Stimulated activated naive CD4-positive, alpha-beta T cell (primary cell): ENCODE data around the gene TREML2.
"Not testable (repeated sequence)": the region's sequence is repeated elsewhere in the genome, so short reads cannot be mapped to it uniquely, and the experiment has no call there.

Source experiments
- DNase-seq, 6 experiments: peaks; one replicate each; lab custom pipeline; 2025; lab: John Stamatoyannopoulos, UW

The TREML2 gene

DNA sequence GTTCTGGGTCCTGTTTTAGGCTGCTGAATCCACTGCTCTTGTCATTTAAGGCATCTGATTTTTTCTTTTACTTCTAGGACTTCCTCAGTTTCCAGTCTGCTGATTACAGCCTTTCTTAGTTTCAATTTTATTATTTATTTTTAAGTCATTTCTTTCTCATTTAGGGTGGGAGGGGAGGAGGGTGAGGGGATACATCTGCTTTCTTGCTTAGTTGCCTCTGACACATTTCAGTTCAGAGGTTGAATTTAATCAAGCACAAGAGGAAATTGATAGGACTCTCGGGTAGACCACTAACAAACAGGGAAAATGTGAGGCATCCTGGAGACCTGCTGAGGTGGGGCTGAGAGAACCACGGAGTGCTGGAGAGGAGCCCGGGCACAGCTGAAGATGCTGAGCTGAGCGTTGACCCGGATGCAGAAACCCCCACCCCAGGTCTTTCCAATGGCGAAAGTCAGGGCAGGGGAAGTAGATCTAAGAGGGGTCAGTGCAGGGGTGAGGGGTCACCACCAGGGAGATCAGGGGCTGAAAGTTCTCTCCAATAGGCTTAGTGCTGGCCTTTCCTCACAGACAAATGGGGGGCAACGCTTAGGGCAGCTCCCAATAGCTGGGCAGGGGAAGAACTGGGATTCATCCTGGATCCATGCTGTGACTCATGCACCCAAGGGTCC is 7.6 kb upstream of the TREML2 start:
- no peak for DNase-seq

DNA sequence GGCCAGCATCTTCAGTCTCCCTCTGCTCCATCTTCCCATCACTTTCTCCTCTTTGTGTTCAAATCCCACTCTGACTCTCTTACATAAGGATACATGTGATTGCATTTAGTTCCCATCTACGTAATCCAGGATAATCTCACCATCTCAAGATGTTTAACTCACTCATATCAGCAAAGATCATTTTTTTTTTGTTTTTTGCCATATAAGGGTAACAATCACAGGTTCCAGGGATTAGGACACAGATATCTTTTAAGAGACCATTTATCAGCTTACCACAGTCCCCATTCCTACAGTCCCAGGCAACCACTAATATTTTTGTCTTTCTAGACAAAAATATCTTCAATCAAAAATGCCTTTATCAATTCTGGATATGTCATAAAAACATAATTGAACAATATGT is 3.2 kb upstream of the TREML2 start:
- DNase-seq = no peak

DNA sequence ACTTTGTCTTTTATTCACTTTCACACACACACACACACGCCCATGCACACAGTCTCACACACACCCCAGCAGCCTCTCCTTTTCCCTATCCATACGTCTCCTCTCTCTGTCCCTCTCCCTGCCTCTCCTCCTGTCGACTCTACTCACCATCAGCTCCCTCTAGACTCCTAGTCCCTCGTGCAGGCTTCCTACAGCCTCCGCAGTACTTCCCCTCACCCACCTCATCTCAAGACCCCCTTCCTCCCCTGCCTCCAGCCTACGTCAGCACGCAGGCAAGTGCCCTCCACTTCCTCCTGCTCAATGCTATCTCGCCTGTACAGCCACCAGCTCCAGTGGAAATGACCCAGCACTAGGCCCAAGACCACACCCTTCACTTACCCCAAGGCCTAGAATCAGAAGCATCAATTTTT is 820 bp upstream of the TREML2 start:
- no peak for DNase-seq

DNA sequence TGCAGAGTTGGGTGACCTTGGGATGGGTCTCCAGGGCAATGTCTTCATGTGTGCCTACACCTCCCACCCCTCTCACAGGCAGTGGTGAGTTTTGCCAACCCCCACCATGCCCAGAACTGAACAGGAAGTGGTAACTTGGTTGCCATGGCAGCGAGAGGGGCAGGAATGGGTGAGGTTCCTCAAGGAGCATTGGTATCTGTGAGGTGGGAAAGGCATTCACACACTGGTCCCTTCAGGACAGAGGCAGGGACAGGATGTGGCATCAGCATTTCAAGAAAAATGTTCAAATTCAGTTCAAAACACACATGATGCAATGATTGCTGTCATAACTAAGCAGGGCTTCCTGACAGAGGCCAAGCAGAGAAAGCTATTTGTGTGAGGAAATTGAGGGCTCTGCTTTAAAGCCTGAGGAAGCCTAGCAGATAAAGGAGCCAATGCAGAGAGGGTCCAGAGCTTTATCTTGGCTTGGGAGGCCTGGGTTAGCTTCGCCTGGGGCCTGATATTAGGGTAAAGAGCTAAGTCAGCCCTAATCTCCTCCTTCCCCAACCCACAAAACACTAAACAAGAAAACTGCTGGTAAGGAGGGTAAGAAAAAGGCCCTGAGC is 551 bp downstream of the TREML2 start:
- DNase-seq = peak; percentile 27 to 85 (median 70)

DNA sequence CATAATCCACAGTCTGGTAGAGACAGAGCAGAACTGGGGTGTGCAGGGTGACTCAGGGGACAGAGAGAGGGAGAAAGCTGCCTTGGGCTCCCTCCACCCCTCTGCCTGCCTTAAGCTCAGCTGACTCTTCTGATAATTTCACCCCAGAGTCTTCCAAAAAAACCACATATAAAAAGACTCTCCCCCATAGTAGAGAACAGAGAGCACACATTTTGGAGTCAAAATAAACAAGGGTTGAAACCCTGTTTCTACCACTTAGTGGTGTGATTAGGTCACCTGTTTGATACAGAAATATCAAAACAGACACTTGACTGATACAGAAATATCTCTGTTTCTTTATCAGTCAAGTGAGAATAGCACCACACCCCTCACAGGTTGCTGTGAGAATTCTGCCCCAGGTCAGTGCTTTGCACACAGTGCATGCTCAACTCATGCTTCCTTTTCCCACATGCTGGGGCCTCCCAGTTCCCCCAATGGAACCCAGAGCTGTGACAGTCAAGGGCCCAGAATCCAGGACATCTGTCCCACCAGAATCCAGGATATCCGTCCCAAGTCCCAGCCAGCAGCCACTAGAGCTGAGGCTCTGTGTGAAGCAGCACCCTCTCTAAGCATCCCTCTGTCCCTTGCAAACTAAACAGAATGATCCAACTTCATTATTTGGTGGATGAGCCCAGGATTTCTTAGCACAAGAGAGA is 1.2 kb downstream of the TREML2 start:
- peak in 2 of 6 experiments; percentile 40 to 55 for DNase-seq

DNA sequence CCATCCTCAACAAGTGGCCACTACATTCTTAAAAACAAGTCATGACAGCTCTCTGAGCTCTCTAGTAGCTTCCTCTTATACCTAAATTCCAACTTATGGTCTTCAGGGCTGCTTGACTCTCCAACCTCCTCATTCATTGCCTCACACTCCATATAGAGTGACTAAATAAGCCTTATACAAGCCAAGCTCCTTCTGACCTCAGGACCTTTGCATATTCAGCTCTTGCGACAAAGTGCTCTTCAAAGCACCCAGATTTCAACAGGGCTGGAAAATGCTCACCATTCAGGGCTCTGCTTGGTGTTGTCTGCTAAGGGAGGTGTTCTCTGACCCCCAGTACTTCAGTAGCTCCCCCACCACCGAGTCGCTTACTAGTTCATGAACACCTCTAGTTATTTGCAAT is 3.7 kb downstream of the TREML2 start:
- DNase-seq = no peak

DNA sequence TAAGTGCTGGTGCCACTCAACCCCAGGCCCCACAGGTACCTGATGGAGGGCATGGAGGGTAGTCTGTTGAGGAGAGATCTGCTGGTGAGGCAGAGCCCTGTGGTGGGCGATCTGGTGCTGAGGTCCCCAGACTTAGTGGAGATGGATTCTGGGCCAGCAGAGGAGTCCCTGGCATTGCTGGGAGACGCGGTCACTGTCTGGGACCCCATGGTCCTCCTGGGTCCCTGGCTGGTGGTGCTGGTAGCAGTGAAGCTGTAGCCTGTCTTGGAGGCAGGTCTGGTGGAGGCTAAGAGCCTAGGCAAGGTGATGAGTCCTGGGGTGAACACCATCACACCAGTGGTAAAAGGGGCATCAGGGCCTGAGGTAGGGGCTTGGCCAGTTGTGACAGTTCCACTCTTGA is 6.6 kb downstream of the TREML2 start:
- DNase-seq = no peak

DNA sequence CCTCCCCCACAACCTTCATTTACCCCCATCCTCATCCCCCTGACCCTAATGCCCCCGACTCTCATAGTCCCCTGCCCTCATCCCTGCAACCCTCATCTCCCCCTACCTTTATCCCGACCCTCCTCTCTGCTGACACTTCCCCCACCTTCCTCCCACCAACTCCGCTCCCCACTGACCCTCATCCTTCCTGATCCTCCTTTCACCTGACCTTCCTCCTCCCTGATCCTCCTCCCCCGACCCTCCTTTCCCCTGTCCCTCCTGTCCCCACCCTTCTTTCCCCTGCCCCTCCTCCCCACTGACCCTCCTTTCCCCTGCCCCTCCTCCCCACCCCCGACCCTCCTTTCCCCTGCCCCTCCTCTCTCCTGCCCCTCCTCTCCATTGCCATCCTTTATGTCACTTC is 7.1 kb downstream of the TREML2 start:
- no peak for DNase-seq

DNA sequence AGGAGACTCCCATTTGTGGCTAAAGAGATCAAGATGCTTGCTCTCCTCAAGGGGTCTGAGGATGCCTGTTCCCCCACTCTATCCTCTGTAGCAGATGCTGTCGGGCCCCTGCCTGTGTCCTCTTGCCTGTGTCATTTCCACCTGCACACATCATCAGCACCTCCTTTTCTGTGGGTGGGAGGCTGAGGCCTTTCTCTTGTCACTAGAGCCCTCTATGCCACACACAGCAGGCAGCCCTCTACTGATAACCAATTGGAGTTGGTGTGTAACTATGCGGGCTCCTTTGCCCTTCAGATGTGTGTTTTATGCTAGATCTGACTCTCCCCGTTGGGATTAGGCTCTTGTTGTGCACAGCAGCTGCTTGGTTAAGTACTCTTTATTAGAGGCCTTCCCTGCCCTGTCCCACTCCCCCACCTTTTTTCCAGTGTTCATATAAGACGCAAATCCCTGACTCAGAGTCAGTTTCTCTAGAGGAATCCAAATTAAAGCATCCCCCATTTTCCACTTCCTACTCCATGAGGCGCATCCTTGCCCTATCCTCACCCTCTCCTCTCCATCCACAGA is 7.7 kb downstream of the TREML2 start:
- DNase-seq = no peak

DNA sequence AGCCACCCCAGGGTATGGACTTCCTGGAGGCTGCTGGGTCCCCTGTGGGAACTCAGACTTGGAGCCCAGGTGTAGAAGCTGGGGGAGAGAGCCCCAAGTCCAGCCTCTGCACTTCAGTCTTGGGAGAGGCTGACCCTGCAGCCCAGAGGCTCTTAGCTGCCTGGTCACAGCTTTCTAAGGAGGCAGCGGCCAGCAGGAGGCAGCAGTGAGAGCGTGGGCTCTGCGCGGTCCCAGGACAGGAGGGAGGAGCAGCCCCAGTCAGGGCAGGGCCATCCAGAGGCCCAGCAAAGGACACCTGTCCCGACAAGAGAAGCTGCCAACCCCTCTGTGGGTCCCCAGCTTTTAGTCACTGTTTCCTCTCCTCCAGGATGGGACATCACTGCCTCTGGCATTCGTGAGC is 9.4 kb downstream of the TREML2 start:
- DNase-seq = peak in 2 of 6 experiments; percentile 6 to 10

DNA sequence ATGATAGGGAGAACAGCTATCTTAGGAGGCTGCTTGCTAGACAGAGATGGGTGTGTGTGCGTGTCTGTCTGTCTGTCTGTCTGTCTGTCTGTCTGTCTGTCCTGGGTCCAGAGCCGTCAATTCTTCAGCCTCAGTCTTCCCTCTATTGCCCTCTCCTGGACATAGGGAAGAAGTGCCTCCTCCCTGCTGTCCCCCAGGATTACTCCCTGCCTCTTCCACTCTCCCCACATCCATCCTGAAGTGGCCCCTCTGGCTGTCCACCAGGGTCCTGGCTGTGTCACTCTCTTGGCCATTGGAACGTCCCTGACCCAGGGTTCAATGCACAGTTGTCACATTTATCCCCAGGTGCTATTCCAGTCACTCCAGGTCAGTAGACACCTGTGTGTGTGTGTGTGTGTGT is 10.2 kb downstream of the TREML2 start:
- DNase-seq = no peak

DNA sequence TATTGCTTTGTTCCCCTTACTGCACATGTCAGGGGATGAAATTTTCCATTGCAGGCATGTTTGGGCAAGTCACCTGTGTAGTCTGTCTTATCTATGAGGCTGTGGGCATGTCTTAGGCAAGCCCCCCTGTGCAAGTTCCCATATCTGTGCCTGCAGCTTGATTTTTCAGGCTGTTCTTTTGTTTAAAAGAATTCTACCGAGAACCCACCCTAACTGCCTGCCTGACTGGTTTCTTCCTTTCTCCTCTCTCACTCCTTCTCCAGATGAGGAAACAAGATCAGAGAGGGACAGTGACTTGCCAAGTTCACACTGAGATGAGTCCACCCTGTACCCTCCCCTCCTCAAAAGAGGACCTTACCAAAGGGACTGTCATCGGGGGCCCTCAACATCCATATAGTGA is 11.0 kb downstream of the TREML2 start:
- no peak for DNase-seq

DNA sequence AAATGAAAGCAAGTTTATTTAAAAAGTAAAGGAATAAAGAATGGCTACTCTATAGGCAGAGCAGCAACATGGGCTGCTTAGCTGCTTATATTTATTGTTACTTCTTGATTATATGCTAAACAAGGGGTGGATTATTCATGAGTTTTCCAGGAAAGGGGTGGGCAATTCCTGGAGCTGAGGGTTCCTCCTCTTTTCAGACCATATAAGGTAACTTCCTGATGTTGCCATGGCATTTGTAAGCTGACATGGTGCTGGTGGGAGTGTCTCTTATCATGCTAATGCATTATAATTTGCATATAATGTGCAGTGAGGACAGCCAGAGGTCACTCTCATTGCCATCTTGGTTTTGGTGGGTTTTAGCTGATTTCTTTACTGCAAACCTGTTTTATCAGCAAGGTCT is 11.9 kb downstream of the TREML2 start:
- DNase-seq = not testable (repeated sequence)

DNA sequence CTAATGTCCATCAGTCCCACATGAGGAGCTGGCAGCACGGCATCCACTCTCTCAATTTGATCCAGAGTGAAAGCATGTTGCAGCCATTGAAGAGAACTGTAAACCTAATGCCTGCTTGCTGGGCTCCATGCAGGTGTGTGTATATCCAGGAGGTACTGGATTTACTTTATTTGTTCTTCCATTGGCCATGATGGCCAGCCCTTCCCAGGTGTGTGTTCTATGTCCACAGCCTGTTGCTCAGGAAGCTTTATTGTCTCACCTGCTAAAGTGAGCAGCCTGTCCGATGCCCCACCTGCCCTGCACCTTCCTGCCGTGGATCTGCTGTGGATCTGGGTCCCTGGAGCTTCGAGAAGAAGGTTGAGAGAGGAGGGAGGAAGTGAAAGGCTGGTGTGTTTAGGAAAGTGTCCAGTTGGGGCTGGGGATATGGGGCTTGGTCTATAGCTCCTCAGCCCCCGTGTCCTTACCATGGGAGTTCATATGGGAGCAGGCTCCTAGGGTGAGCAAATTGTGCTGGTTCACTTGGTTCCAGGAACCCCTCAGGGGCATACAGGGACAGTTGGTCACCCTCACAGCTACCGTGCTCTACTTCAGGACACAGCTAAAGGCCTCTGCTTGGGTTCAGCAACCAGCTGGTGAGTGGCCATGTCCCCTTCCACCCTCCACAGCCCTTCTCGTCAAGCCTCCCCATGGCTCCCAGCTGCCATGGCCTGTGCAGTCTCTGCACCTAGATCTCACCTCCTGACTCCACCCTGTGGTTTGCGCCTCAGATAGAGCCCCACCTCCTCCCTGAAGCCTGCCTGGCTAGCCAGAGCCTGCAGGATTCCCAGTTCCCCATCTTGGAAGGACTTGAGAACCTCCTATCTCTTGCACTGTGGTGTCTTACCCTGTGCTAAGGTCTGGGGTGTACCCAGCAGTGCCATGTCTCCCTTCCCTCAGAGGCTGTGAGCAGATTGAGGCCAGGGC is 12.7 kb downstream of the TREML2 start:
- no peak for DNase-seq

DNA sequence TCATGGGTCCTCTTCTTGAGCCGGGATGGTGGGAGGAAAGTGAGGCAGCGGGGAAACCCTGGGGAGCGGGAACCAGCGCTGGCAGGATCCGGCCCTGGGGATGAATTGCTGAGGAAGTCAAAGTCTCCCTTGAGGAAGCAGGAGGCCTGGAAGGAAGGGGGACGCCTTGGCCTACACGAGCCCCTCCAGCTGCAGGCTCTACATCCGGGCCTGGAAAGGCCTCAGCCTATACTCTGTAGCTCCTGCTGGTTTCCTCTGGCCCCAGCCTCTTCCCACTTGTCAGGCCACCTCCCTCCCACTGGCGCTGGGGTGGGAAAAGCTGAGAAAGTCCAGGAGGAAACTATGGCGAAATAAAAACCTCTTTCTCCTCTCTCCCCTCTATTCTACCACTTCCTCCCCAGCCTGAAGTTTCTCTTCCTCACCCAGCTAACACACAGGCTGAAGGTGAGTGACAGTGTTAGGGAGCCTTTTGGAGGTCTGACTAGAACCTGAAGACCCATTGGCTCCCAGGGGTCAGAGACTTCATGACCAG is 14.9 kb downstream of the TREML2 start:
- no peak for DNase-seq

DNA sequence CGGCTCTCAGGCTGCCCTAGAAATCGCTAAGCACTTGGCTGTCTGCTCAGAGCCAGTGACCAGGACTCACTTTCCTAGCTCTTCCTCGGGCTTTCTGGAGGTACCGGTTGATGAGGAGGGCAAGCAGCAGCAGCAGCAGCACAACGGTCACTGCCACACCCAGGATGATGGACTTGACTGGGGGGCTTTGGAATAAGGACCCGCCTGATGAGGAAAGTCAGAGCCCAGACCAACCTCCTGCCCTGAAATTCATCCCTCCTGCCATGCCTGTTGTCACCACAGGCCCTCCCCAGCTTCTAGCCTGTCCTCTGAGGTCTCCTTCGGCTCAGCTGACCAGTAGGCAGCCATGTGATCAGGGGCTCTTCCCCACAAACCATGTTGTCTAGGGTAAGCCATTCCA is 16.2 kb downstream of the TREML2 start:
- DNase-seq = no peak

DNA sequence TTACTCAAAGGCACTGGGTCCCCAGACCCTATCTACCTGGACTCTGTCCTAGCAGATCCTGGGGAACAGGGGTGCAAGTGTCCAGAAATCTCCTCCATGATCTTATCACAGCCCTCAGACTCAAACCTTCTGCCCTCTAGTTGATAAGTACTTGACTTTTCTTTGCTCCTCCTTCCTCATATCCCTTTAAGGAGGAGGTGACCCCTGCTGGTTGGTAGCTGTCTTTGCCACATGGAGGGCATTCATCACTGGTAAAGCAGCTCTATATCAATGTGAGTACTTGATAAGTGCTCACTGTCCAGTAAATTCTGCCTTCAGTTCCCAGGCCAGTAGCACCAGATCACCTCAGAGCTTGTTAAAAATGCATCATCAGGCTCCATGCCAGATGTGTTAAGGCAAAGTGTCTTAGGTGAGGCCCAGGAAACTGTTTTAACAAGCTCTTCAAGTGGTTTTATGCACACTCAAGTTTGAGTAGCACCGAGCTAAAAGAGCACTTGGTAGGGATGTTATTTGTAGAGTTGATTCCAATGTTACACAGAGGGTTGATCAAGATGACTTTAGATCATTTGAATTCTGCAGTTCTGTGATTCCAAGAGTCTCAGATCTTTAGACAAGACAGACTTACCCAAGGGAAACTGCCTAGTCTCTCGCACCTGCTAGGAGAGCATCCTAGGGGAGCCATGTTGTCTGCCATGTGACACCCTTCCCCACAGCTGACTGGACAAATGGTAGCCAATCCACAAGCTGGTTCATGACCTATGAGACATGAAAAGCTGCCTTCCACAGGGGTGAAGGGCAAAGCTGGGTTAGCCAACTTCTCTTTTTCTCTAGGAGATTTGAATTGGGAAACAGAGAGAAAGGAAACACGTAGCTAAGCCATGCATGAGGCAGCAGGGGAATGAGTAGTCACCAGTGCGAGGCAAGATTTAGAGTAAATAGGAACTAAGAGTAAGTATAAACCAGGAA is 18.6 kb downstream of the TREML2 start:
- peak in 5 of 6 experiments; percentile 17 to 63 (median 42) for DNase-seq

DNA sequence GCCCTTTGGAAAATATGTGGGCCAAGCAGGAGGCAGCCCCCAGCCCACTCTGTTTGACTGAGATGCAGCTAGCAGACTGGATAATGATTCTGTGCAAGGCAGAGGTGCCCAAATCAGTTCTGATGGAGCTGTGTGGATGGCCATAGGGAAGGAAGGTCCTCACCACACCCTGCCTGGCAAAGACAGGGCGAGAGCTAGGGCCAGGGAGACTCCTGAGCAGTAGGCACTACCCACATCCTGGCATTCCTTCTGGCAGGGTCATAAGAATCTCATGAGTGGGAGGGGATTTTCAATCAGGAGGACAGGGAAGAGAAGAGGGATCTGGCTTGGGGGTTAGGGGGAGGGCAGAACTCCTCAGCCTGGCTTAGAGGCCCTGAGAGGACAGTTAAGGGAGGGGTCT is 19.4 kb downstream of the TREML2 start:
- DNase-seq = no peak

DNA sequence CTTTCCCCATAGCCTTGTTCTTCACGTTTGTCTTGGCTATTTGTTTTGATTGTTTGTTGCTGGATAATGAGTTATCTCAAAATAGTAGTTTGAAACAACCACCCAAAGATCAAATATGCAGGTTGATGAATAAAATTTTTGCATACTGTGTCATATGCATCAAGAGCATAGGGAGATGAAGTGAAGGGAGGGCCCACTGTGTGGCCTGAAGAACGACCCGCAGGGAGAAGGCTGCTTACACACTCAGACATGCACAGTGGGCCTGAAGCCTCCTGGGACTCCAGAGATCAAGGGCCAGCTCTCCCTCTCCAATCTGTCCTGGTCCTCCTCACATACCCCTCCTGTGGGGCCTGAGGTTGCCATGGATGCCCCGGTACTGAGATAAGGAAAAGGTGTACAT is 21.8 kb downstream of the TREML2 start:
- DNase-seq = no peak

DNA sequence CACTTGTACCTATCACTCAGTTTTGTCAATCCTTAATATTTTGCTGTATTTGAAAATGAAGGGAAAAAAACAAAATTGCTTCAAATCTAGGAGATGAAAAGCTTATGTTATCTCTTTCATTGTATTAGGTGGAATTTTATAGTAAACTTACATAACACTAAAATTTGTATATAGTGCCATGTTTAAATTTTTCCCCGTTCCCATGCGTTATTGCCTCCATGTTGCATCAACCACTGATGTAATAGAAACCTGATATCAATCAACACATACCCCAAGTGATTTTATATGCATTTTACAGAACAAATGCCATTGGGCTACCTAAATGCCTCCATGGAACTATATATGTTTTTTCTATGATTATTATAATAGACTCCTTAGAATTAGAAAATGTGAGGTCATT is 23.3 kb downstream of the TREML2 start:
- DNase-seq = no peak

DNA sequence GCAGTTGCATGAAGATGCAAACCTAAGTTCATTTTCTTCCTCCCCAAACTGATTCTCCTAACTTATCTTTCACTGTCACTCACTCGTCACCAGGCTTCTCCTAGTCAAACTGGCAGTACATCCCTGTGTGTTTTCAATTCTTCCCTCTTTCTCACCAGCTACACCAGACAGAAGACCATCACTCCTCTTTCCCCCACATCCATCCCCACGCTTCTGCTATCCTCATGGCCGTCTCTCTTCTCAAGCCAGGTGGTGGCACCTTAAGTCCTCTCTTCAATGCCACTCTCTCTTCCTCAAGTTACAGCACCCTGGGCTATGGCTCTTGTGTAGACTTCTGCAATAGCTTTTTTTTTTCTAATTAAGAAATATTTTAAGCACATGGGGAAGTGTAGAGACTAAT is 23.7 kb downstream of the TREML2 start:
- no peak for DNase-seq
